Mucosa of stomach (tissue), 1 donor: ENCODE measurements around the gene IFT122.

ENCODE experiments used
- H3K27me3 ChIP-seq: one replicate; pipeline ENCODE4 v1.7.0; 2013; ENCODE audit warnings: mild to moderate bottlenecking, low read length; ENCODE audit not compliant: control insufficient read depth, insufficient read depth
- H3K36me3 ChIP-seq: one replicate; pipeline ENCODE4 v1.7.0; 2013; ENCODE audit warnings: low read length; ENCODE audit not compliant: control insufficient read depth, insufficient read depth
- H3K4me1 ChIP-seq: one replicate; pipeline ENCODE4 v1.7.0; 2013; ENCODE audit warnings: mild to moderate bottlenecking, low read length; ENCODE audit not compliant: control insufficient read depth, insufficient read depth
- H3K4me3 ChIP-seq: one replicate; pipeline ENCODE4 v1.7.0; 2013; ENCODE audit warnings: low read length
- H3K9ac ChIP-seq: one replicate; pipeline ENCODE4 v1.7.0; 2013; ENCODE audit warnings: mild to moderate bottlenecking, low read length, moderate library complexity
- H3K9me3 ChIP-seq: one replicate; pipeline ENCODE4 v1.7.0; 2013; ENCODE audit warnings: mild to moderate bottlenecking, low read length, moderate library complexity; ENCODE audit not compliant: control insufficient read depth
- donor health status: Pancreatic carcinoma.

IFT122 gene

GRCh38 chr3:129548104-129548965 is 108.3 kb downstream of the IFT122 start:
- Histone ChIP-seq H3K36me3 (no peaks in the 10 kb centered on the region), H3K9ac (no peak overlapping the region), H3K4me1 (peaks cover 2% of the 10 kb centered on the region)

GRCh38 chr3:129549006-129549800 is 109.2 kb downstream of the IFT122 start:
- no peak overlapping the region for H3K9ac ChIP-seq
- H3K36me3 ChIP-seq: no peaks in the 10 kb centered on the region
- no peak overlapping the region for H3K4me3 ChIP-seq
- no peaks in the 10 kb centered on the region for H3K9me3 ChIP-seq
- peaks cover 9% of the 10 kb centered on the region for H3K4me1 ChIP-seq
- H3K27me3 ChIP-seq: no peaks in the 10 kb centered on the region

More at GRCh38 chr3:129548104-129548965, 108.3 kb downstream of the IFT122 start:
- H3K27me3 ChIP-seq: no peaks in the 10 kb centered on the region
- no peaks in the 10 kb centered on the region for H3K9me3 ChIP-seq
- no peak overlapping the region for H3K4me3 ChIP-seq

GRCh38 chr3:129549805-129550204 is 109.8 kb downstream of the IFT122 start:
- Histone ChIP-seq H3K9ac (no peak overlapping the region), H3K36me3 (no peaks in the 10 kb centered on the region), H3K9me3 (no peaks in the 10 kb centered on the region), H3K4me3 (no peak overlapping the region), H3K4me1 (peaks cover 9% of the 10 kb centered on the region), H3K27me3 (no peaks in the 10 kb centered on the region)

- no peaks in the 10 kb centered on the region for H3K36me3 ChIP-seq
- H3K9ac ChIP-seq: no peak overlapping the region
- H3K27me3 ChIP-seq: no peaks in the 10 kb centered on the region
- H3K4me3 ChIP-seq: no peak overlapping the region
- H3K9me3 ChIP-seq: no peaks in the 10 kb centered on the region
- H3K4me1 ChIP-seq: peaks cover 9% of the 10 kb centered on the region
Measured at GRCh38 chr3:129552287-129553050, 112.4 kb downstream of the IFT122 start.

GRCh38 chr3:129553171-129553570 is 113.1 kb downstream of the IFT122 start:
- Histone ChIP-seq H3K4me1 (peaks cover 9% of the 10 kb centered on the region), H3K36me3 (no peaks in the 10 kb centered on the region), H3K27me3 (no peaks in the 10 kb centered on the region), H3K9ac (no peak overlapping the region), H3K9me3 (no peaks in the 10 kb centered on the region), H3K4me3 (no peak overlapping the region)

GRCh38 chr3:129553719-129554118 is 113.7 kb downstream of the IFT122 start:
- peaks cover 9% of the 10 kb centered on the region for H3K4me1 ChIP-seq
- no peaks in the 10 kb centered on the region for H3K36me3 ChIP-seq
- H3K4me3 ChIP-seq: no peak overlapping the region
- H3K9me3 ChIP-seq: no peaks in the 10 kb centered on the region
- no peak overlapping the region for H3K9ac ChIP-seq
- no peaks in the 10 kb centered on the region for H3K27me3 ChIP-seq

- H3K4me1 ChIP-seq: peaks cover 9% of the 10 kb centered on the region
- H3K27me3 ChIP-seq: no peaks in the 10 kb centered on the region
- H3K4me3 ChIP-seq: no peak overlapping the region
- no peaks in the 10 kb centered on the region for H3K36me3 ChIP-seq
- no peak overlapping the region for H3K9ac ChIP-seq
- H3K9me3 ChIP-seq: no peaks in the 10 kb centered on the region
Measured at GRCh38 chr3:129554356-129555152, 114.5 kb downstream of the IFT122 start.

GRCh38 chr3:129555153-129555550 is 115.1 kb downstream of the IFT122 start:
- peaks cover 12% of the 10 kb centered on the region for H3K4me1 ChIP-seq
- no peaks in the 10 kb centered on the region for H3K27me3 ChIP-seq
- no peak overlapping the region for H3K9ac ChIP-seq
- no peaks in the 10 kb centered on the region for H3K36me3 ChIP-seq
- H3K9me3 ChIP-seq: no peaks in the 10 kb centered on the region
- no peak overlapping the region for H3K4me3 ChIP-seq

GRCh38 chr3:129555616-129556357 is 115.8 kb downstream of the IFT122 start:
- Histone ChIP-seq H3K4me1 (peaks cover 18% of the 10 kb centered on the region), H3K9me3 (no peaks in the 10 kb centered on the region), H3K4me3 (no peak overlapping the region), H3K36me3 (no peaks in the 10 kb centered on the region), H3K27me3 (no peaks in the 10 kb centered on the region), H3K9ac (no peak overlapping the region)

GRCh38 chr3:129556358-129556695 is 116.3 kb downstream of the IFT122 start:
- H3K36me3 ChIP-seq: no peaks in the 10 kb centered on the region
- no peak overlapping the region for H3K4me3 ChIP-seq
- peaks cover 24% of the 10 kb centered on the region for H3K4me1 ChIP-seq
- H3K27me3 ChIP-seq: no peaks in the 10 kb centered on the region
- no peaks in the 10 kb centered on the region for H3K9me3 ChIP-seq
- no peak overlapping the region for H3K9ac ChIP-seq
